ENCODE data around the gene SEC14L5.
"Not testable (repeated sequence)": the region's sequence is repeated elsewhere in the genome, so short reads cannot be mapped to it uniquely, and the experiment has no call there.

SEC14L5 gene

DNA sequence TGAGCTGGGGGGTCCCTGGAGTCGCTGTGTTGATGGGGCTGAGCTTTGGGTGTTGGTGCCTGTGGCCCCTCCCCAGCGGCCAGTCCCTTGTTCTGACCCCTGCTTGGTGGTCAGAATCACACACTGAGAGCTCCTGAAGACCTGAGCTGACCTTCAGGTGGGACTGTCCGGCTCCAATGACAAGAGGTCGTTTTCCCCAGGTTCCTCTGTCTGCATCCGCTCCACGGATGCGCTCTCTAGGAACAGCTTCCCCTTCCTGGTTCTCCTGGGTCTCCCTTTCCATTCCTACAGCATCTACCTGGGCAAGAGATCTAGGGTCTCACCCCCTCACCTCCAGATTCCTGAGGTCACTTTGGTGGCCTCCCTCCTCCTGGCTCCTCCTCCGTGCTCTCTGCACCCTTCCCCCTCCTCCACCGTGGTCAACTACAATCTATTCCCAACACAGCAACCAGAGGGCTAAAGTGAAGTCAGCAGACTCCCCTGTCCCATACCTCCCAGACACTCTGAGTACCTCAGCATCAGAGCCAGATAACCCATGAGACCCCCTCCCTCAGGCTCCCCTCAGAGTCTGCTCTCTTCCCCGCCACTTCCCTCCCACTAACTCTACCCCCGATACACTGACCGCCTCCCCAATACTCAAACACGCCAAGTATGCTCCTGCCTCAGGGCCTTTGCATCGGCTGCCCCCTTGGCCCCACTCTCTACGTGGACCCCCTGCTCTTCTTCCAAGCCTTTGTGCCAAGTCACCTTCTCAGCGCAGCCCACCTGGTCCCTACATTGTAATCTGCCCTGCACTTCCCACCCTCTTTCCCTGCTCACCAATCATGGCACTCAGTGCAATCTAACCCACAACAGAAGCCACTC is 9.0 kb upstream of the SEC14L5 start:
- in situ Hi-C loops (cut with MboI; ENCODE audit: low sequenced_read_pairs): no loop called here

DNA sequence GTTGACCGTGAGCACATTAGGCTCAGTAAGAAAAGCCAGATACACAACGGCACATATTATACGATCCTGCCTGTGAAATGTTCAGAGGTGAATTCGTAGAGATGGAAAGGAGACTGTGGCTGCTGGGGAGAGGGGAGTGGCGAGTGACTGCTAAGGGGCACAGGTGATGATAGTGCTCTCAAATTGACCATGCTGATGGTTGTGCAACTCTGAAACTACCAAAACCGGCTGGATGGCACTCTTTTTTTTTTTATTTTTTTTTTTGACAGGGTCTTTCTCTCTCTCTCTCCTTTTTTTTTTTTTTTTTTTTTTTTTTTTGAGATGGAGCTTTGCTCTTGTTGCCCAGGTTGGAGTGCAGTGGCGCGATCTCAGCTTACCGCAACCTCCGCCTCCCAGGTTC is 8.1 kb upstream of the SEC14L5 start:
- in situ Hi-C loops (cut with MboI; ENCODE audit: low sequenced_read_pairs): no loop called here

GRCh38 chr16:4951583-4951982 is 6.5 kb upstream of the SEC14L5 start:
- in situ Hi-C loops (cut with MboI; ENCODE audit: low sequenced_read_pairs): not testable (repeated sequence)

DNA sequence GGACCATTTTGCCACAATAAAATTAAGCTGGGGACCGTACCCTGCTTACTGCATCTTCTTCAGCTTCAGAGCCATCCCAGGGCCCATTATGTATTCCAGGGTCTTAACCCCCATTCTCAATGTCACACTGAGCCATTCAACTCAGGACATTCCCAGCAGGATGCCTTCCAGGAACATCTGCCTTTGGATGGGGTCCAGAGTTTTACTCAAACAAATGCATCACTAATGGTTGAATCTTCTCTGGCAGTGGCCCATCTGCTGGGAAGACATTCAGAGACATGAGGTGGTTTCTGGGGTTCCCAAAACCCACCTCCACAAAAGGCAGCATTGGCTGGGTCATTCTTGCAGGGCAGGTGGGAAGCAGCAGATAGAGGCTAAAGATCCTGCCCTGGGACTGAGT is 3.4 kb upstream of the SEC14L5 start:
- in situ Hi-C loops (cut with MboI; ENCODE audit: low sequenced_read_pairs): no loop called here

- in situ Hi-C loops (cut with MboI; ENCODE audit: low sequenced_read_pairs): no loop called here
Observed at GRCh38 chr16:4957420-4957719, 760 bp upstream of the SEC14L5 start.

DNA sequence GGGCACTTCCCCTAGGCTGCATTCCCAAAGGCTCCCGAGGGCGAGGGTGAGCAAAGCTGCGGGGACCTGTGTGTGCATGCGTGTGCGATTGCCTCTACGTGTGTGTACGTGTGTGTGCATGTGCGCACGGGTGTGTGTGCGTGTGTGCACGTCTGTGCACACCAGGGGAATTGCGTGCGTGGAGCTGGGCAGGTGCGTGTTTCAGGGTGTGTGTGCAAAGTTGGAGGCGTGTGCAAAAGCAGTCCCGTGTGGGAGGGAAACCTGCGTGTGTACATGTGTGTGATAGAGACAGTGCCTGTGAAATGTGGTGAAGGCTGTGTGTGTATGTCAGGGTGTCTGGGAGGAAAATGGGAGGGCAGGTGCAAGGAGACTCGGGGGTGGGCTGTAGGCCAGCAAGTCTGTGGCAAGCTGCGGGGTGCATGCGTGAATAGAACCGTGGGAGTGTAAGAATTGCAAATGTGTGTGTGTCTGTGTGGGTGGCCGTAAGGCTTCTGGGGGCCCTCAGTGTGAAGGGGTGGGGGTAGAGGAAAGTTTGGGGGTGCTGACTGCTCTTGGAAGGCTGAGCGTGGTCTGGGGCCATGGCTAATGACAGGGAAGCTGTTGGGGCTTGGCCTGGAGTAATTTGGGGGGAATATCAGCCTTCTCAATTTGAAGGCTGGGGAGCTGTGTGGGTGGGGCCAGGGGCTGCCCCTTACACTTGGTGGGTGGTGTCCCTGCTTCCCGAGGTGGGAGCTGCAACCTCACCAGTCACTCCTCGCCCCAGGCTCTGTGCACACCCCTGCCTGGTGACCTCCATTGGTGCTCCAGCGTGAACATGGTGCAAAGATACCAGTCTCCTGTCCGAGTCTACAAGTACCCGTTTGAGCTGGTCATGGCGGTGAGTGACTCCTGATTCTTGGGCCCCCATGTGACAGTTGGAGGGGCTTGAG is 644 bp downstream of the SEC14L5 start:
- in situ Hi-C loops (cut with MboI; ENCODE audit: low sequenced_read_pairs): no loop called here

- in situ Hi-C loops (cut with MboI; ENCODE audit: low sequenced_read_pairs): no loop called here
Observed at GRCh38 chr16:4960579-4960978, 2.4 kb downstream of the SEC14L5 start.

GRCh38 chr16:4962716-4963115 is 4.6 kb downstream of the SEC14L5 start:
- in situ Hi-C loops (cut with MboI; ENCODE audit: low sequenced_read_pairs): no loop called here

DNA sequence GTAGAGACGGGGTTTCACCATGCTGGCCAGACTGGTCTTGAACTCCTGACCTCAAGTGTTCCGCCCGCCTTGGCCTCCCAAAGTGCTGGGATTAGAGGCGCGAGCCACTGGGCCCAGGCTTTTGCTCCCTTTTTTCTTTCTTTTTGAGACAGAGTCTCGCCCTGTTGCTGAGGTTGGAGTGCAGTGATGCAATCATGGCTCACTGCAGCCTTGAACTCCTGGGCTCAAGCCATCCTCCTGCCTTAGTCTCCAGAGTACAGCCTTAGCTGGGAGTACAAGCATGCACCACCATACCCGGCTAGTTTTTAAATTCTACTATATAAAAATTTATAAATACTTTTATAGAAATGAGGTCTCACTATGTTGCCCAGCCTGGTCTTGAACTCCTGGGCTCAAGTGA is 5.4 kb downstream of the SEC14L5 start:
- in situ Hi-C loops (cut with MboI; ENCODE audit: low sequenced_read_pairs): not testable (repeated sequence)

DNA sequence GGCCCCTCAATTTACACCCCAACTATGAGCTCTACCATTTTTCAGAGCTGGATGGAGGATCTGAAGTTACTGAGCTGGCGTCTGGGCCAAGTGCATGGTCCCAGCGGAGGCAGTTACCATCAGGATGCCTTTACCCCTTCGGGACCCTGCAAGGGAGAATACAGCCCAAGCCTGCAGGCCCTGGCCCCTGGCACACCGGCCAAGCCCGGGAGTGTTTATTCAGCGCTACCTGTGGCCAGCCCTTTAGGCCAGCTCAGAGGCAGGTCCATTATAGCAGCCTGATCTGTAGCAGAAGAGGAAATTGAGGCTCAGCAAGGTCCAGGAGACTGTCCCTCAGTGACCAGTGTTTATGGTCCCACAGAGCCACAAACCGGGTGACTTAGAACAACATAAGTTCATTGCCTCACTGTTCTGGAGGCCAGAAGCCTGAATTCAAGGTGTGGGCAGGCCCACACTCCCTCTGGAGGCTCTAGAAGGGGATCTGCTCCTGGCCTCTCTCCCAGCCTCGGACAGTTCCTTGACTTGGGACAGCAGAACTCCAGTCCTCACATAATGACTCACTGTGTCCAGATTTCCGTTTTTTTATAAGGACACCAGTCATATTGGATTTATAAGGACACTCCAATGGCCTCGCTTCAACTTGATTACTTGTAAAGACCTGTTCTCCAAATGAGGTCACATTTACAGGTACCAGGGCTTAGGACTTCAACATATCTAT is 8.8 kb downstream of the SEC14L5 start:
- in situ Hi-C loops (cut with MboI; ENCODE audit: low sequenced_read_pairs): no loop called here

- in situ Hi-C loops (cut with MboI; ENCODE audit: low sequenced_read_pairs): not testable (repeated sequence)
Observed at GRCh38 chr16:4968278-4968677, 10.1 kb downstream of the SEC14L5 start.

- in situ Hi-C loops (cut with MboI; ENCODE audit: low sequenced_read_pairs): no loop called here
Observed at GRCh38 chr16:4968879-4969483, 10.9 kb downstream of the SEC14L5 start.

DNA sequence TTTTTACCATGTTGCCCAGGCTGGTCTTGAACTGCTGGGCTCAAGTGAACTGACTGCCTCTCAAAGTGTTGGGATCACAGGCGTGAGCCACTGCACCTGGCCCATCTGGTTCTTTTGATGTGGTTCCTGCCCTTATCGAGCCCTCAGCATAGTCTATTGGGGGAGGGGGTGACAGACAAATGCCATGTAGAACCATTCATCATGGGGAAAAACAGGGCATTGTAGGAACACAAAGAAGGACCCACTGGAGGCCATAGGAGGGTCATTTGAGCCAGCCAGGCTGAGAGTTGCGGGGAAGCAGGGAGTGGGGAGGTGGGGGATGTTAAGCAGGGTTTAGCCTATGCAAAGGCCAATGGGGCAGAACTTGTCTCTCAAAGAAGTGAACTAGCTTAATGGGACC is 11.9 kb downstream of the SEC14L5 start:
- in situ Hi-C loops (cut with MboI; ENCODE audit: low sequenced_read_pairs): no loop called here

DNA sequence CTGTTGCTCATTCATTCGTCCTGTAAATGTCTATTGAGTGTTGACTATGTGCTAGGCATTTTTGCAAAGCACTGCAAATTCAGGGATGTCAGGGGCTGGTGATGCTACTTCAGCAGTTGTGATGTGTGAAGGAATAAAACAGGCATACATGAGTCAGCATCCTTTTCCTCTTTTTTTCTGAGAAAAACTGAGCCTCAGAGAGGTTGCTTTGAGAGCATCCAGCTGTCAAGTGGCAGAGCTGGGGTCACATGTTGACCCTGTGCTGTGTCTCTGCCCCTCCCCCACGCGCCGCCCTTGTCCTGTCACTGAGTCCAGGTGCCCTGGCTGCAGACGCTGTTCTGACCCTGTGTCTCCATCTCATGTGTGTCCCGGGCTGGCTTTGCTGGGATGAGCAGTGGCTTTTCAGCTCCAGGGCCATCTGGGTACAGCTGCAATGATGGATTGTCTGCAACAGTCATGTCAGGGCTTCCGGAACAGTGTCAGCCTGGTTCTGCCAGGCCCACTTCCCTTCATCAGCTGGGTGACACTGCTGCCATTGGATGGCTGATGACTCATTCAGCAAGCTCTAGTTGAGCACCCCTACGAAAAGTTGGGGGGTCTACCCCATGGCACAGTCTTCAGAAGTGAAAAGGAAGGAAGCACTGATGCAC is 14.9 kb downstream of the SEC14L5 start:
- in situ Hi-C loops (cut with MboI; ENCODE audit: low sequenced_read_pairs): no loop called here

DNA sequence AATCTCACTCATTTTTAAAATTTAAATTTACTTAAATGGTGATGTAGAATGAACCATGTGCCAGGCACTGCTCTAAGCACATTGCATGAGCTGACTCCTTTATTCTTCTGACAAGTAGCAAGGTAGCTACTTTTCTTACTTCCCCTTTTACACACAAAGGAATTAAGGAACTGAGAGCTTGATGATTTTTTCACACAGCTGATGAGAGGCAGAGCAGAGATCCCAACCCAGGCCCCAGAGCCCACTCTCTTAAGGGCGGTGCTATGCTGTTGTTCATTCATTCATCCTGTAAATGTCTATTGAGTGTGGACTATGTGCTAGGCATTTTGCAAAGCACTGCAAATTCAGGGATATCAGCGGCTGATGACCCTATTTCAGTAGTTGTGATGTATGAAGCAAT is 17.9 kb downstream of the SEC14L5 start:
- in situ Hi-C loops (cut with MboI; ENCODE audit: low sequenced_read_pairs): no loop called here

GRCh38 chr16:4976611-4977145 is 18.5 kb downstream of the SEC14L5 start:
- in situ Hi-C loops (cut with MboI; ENCODE audit: low sequenced_read_pairs): no loop called here

- in situ Hi-C loops (cut with MboI; ENCODE audit: low sequenced_read_pairs): no loop called here
Observed at GRCh38 chr16:4979164-4979563, 21.0 kb downstream of the SEC14L5 start.

DNA sequence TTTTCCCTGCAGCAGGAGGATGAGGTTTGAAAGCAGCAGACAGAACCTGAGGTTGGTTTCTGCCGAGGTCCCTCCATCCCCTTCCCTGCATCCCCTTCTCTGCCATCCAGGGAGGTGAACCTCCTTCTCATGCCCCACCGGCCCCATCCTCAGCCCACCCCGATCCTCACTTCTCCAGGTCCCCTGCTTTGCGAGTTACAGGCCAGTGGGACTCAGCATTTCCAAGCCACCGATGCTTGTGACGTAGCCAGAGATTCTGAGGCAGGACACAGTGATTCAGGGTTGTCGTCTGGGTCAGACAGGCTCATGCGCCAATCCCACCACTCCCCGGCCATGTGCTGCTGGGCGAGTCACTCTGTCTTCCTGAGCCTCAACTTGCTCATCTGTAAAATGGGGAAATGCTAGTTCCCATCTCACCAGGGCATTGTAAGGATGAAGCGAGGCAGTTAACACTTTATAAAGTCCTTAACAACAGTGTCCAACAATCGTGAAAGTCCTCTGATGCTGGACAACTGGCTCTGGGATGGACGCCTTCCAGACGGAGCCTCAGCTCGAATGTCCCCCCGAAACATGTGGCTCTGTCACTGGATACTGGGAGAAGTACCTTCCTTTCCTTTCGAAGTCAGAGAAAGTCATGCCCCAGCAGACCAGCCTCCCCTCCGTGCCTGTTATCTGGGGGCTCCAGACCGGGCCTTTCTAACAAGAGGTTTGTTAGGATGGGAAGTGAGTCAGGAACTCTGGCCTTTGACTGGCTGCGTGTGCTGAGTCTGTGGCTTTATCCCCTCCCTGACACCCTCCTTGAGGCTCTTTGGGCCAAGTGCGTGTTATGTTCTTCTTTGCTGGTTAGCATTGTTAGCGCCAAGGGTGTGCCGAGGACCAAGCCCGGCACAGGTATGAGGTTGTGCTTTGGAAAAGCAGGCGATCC is 21.9 kb downstream of the SEC14L5 start:
- in situ Hi-C loops (cut with MboI; ENCODE audit: low sequenced_read_pairs): no loop called here

- in situ Hi-C loops (cut with MboI; ENCODE audit: low sequenced_read_pairs): no loop called here
Observed at GRCh38 chr16:4980691-4981090, 22.6 kb downstream of the SEC14L5 start.
